RWPE2 (cell line): ENCODE data around the gene SPACA6.

Source experiments
- ATAC-seq: fragments of 200-7000 bp; cut with Tn5 transposase; 3 replicates; pipeline ENCODE4 v1.9.1; 2021; ENCODE audit warnings: low read depth
- DNase-seq: peaks from one replicate; pipeline ENCODE4 v3.0.0-alpha.2; 2020; ENCODE audit warnings: low spot score
- H3K27ac ChIP-seq: fragments of 450-650 bp; 2 replicates; pipeline ENCODE4 v1.5.1; 2017; ENCODE audit warnings: mild to moderate bottlenecking; ENCODE audit not compliant: poor library complexity, severe bottlenecking
- H3K27me3 ChIP-seq: fragments of 250-450 bp; sonication (Bioruptor Pico); 2 replicates; pipeline ENCODE4 v1.5.1; 2021; ENCODE audit warnings: mild to moderate bottlenecking, moderate library complexity; ENCODE audit not compliant: insufficient read depth, poor library complexity, severe bottlenecking
- H3K36me3 ChIP-seq: fragments of 250-450 bp; sonication (Bioruptor Pico); 2 replicates; pipeline ENCODE4 v1.5.1; 2020; ENCODE audit warnings: low read depth, mild to moderate bottlenecking, moderate library complexity
- H3K4me1 ChIP-seq: fragments of 250-450 bp; sonication (Bioruptor Pico); 2 replicates; pipeline ENCODE4 v1.5.1; 2021; ENCODE audit warnings: mild to moderate bottlenecking, moderate library complexity; ENCODE audit not compliant: insufficient read depth, poor library complexity, severe bottlenecking
- H3K4me3 ChIP-seq: fragments of 250-450 bp; sonication (Bioruptor Pico); 2 replicates; pipeline ENCODE4 v1.5.1; 2021; ENCODE audit warnings: mild to moderate bottlenecking, moderate library complexity; ENCODE audit not compliant: severe bottlenecking
- H3K9me3 ChIP-seq: fragments of 250-450 bp; sonication (Bioruptor Pico); 2 replicates; pipeline ENCODE4 v1.5.1; 2021; ENCODE audit warnings: mild to moderate bottlenecking, moderate library complexity; ENCODE audit not compliant: severe bottlenecking
- TF ChIP-seq, protein P1 (sequence below): fragments of 450-650 bp; IDR thresholded peaks from one replicate; pipeline ENCODE4 v1.5.1; 2017; ENCODE audit warnings: mild to moderate bottlenecking, moderate library complexity; ENCODE audit not compliant: poor library complexity, severe bottlenecking

Gene SPACA6

DNA sequence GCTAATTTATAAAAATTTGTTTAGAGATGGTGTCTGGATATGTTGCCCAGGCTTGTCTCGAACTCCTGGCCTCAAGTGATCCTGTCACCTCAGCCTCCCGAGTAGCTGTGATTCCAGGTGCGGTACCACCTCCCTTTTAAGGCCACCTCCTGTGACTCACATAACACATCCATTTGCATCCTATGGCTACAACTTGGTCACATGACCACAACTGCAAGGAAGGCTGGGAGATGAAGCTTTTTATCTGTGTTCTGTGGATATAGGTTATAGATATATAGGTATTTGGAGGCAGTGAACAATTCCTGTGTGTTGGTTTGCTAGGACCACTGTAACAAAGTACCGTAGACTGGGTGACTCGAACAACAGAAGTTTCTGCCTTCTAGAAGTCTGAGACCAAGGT, 6.0 kb downstream of the SPACA6 start:
- peaks cover 47% of the 10 kb centered on the region for H3K36me3 ChIP-seq
- H3K27me3 ChIP-seq: no peaks in the 10 kb centered on the region
- no peak overlapping the region for H3K27ac ChIP-seq
- no peak overlapping the region for H3K4me3 ChIP-seq
- TF ChIP-seq, protein P1, sequence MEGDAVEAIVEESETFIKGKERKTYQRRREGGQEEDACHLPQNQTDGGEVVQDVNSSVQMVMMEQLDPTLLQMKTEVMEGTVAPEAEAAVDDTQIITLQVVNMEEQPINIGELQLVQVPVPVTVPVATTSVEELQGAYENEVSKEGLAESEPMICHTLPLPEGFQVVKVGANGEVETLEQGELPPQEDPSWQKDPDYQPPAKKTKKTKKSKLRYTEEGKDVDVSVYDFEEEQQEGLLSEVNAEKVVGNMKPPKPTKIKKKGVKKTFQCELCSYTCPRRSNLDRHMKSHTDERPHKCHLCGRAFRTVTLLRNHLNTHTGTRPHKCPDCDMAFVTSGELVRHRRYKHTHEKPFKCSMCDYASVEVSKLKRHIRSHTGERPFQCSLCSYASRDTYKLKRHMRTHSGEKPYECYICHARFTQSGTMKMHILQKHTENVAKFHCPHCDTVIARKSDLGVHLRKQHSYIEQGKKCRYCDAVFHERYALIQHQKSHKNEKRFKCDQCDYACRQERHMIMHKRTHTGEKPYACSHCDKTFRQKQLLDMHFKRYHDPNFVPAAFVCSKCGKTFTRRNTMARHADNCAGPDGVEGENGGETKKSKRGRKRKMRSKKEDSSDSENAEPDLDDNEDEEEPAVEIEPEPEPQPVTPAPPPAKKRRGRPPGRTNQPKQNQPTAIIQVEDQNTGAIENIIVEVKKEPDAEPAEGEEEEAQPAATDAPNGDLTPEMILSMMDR: no peak
- no peak for ATAC-seq
- no peak for DNase-seq
- H3K9me3 ChIP-seq: no peaks in the 10 kb centered on the region
- H3K4me1 ChIP-seq: peaks cover 4% of the 10 kb centered on the region

DNA sequence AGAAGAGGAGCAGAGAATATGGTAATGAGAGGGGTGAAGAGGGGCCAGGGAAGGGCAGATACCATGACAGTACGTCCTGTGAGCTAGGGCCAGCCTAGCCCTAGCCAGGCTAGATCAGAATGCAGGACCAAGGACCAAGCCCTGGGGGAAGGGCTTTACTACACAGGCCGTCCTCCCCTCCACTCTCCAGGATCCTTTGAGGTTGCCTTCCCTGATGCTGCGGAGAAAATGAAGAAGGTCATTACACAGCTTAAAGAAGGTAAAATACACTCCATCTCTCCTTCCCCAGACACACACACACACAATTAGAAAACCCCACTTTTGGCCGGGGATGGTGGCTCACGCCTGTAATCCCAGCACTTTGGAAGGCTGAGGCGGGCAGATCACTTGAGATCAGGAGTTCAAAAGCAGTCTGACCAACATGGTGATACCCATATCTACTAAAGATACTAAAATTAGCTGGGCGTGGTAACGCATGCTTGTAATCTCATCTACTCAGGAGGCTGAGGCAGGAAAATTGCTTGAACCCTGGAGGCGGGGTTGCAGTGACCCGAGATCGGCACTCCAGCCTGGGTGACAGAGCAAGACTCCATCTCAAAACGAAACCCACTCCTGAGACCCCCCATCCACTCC, 8.5 kb downstream of the SPACA6 start:
- Histone ChIP-seq H3K9me3 (no peaks in the 10 kb centered on the region), H3K27me3 (no peaks in the 10 kb centered on the region), H3K36me3 (peaks cover 49% of the 10 kb centered on the region), H3K4me1 (peaks cover 4% of the 10 kb centered on the region), H3K4me3 (no peak overlapping the region), H3K27ac (peak overlapping the region; percentile 37)
- ATAC-seq (no peak), DNase-seq (no peak)
- TF ChIP-seq, protein P1: no peak

DNA sequence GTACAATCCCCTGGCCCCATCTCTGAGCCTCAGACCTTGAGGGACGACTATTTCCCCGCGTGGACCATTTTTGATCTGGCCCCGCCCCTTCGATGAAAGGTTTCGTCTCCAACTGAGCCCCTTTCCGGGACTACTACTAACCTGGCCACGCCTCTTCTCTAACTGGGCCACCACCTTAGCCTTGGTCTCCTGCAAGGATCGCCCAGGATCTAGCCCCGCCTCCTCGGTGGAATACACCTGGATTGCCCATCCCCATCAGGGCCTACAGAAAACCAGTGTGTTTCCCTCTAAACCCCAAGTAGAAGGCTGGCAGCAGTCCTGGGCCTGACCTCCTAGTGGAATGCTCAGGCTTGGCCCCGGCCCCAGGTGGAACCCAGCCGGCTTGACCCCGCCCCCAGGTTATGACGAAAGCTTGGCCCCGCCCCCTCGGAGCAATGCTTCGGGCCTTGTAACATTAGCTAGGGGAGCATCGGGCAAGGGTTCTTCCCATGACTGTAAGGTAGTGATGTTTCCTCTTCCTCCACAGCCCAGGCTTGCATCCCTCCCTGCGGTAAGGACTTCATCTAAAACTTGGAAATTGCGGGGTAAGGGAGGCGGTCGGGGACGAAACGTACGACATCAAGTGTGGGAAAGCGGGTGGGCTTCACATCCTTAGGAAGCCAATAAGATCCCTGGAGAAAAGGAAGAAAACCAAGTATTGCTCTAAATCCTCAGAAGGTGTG, 9.1 kb downstream of the SPACA6 start:
- no peaks in the 10 kb centered on the region for H3K27me3 ChIP-seq
- peak overlapping the region; percentile 45 for H3K4me3 ChIP-seq
- H3K4me1 ChIP-seq: peaks cover 4% of the 10 kb centered on the region
- peak overlapping the region; percentile 37 for H3K27ac ChIP-seq
- DNase-seq (peak; percentile 89), ATAC-seq (peak; percentile 54)
- TF ChIP-seq, protein P1: no peak
- peaks cover 49% of the 10 kb centered on the region for H3K36me3 ChIP-seq
- no peaks in the 10 kb centered on the region for H3K9me3 ChIP-seq

DNA sequence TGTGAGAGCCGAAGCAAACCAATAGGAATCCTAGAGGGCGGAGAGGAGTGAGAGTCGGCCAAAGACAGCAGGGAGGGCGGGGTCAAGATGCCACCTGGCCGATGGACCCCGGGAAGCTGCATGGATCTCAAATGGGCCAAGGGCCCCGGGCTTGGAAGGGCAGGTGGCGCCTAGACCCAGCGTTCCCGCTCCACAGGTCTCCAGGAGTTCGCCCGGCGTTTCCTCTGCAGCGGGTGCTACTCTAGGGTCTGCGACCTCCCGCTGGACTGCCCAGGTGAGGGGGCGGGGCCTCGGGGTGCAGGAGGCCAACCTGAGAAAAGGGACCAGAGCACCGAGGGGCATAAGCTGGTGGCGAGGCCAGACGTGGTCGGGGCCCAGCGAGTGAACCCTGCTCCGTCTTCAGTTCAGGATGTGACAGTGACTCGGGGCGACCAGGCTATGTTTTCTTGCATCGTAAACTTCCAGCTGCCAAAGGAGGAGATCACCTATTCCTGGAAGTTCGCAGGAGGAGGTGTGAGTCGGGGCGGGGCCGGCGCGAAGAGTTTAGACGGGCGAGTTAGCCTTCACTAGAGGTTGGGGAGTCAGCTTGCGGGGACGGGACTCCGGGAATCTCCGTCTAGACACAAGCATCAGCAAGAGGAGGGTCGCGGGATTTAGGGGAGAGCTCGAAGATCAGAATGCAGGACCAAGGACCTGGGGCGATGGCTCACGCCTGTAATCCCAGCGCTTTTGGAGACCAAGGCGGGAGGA, 9.9 kb downstream of the SPACA6 start:
- Histone ChIP-seq H3K4me1 (peaks cover 4% of the 10 kb centered on the region), H3K9me3 (no peaks in the 10 kb centered on the region), H3K27me3 (no peaks in the 10 kb centered on the region), H3K4me3 (peak overlapping the region; percentile 45), H3K27ac (peak overlapping the region; percentile 37), H3K36me3 (peaks cover 44% of the 10 kb centered on the region)
- ATAC-seq (peak; percentile 52), DNase-seq (no peak)
- TF ChIP-seq, protein P1: no peak
